K562 (cell line): ENCODE measurements around the gene GPATCH2L. TPM values are rescaled to one million over a fixed set of nuclear protein-coding genes. Genes with fewer than 3 reads are reported as not detected.

Experiments used
- ATAC-seq: fragments of 200-7000 bp; cut with Tn5 transposase; 3 replicates; pipeline ENCODE4 v1.9.1; 2020; ENCODE audit warnings: moderate library complexity
- BruUV-seq: library from RNA; stranded (reverse); fragments of 400-500 nt; replicated peaks from 2 replicates; lab custom pipeline; 2021; lab: Mats Ljungman, UMichigan
- CTCF ChIA-PET: fragments of 300-600 bp; formaldehyde crosslinking; extraction: SDS; loops from one replicate; lab custom pipeline; 2021; ENCODE audit warnings: low intra/inter-chr PET ratio; lab: Yijun Ruan, JAX
- POLR2A ChIA-PET: fragments of 300-600, 350-650 bp; sonication (Branson Sonifier 250); formaldehyde crosslinking; extraction: SDS; loops from one replicate; lab custom pipeline; 2021; ENCODE audit warnings: antibody characterized with exemption, inconsistent platforms; lab: Yijun Ruan, JAX
- DNase-seq, 4 experiments: peaks; one replicate each; pipeline versions ENCODE4 v3.0.0 to v3.0.0-alpha.2; 2011 to 2018; ENCODE audit warnings: low spot score in 3 of 4, mixed read lengths in 3 of 4; ENCODE audit errors: extremely low read depth in 1 of 4
- FAIRE-seq: peaks from 2 replicates; lab custom pipeline; 2011; peaks lifted over from hg19 to GRCh38; lab: Jason Lieb, UNC
- H2AFZ ChIP-seq: 2 replicates; pipeline ENCODE4 v1.6.0; 2011; ENCODE audit warnings: low read depth, low read length, control low read depth, inconsistent platforms
- H3K27ac ChIP-seq: fragments of 200-600 bp; 3 replicates; pipeline ENCODE4 v1.8.0; 2011; ENCODE audit warnings: low read depth, mild to moderate bottlenecking, control low read depth, inconsistent platforms, low read length, moderate library complexity, mixed read lengths; ENCODE audit errors: extremely low read depth
- H3K27me3 ChIP-seq, 2 experiments: fragments of 300-600 bp in 1 of 2; 2 replicates in 1 of 2; 3 replicates in 1 of 2; pipeline versions ENCODE4 v1.6.0 to v1.8.0; 2011; ENCODE audit warnings: inconsistent platforms in 2 of 2, low read length in 2 of 2, mild to moderate bottlenecking in 1 of 2, mixed read lengths in 1 of 2, moderate library complexity in 1 of 2; ENCODE audit not compliant: control insufficient read depth in 2 of 2, insufficient read depth in 2 of 2
- H3K36me3 ChIP-seq: fragments of 300-600 bp; 3 replicates; pipeline ENCODE4 v1.8.0; 2011; ENCODE audit warnings: mild to moderate bottlenecking, low read length, inconsistent platforms; ENCODE audit not compliant: control insufficient read depth, insufficient read depth
- H3K4me1 ChIP-seq, 2 experiments: fragments of 200-600 bp in 1 of 2; replicated peaks in 1 of 2; 2 replicates in 1 of 2; 3 replicates in 1 of 2; pipeline versions ENCODE4 v1.5.1 to v1.8.0; 2011; ENCODE audit warnings: inconsistent platforms in 2 of 2, low read length in 2 of 2, mild to moderate bottlenecking in 1 of 2, mixed read lengths in 1 of 2, moderate library complexity in 1 of 2; ENCODE audit not compliant: control insufficient read depth in 2 of 2, insufficient read depth in 2 of 2
- H3K4me2 ChIP-seq: 2 replicates; pipeline ENCODE4 v1.6.1; 2011; ENCODE audit warnings: low read length, control low read depth, inconsistent platforms, mixed read lengths; ENCODE audit not compliant: insufficient read depth
- H3K4me3 ChIP-seq: fragments of 200-600 bp; sonication (generic), shearing (Covaris generic); 2 replicates; pipeline ENCODE4 v1.5.1; 2016; ENCODE audit warnings: control low read depth, inconsistent platforms
- H3K79me2 ChIP-seq: fragments of 200-600 bp; 3 replicates; pipeline ENCODE4 v1.8.0; 2011; ENCODE audit warnings: low read length, inconsistent platforms; ENCODE audit not compliant: control insufficient read depth, insufficient read depth
- H3K9ac ChIP-seq, 2 experiments: 2 replicates each; pipeline versions ENCODE4 v1.6.0 to v1.6.1; 2011; ENCODE audit warnings: low read depth in 2 of 2, low read length in 2 of 2, control low read depth in 1 of 2, inconsistent platforms in 1 of 2, mild to moderate bottlenecking in 1 of 2, mixed read lengths in 1 of 2; ENCODE audit not compliant: insufficient read depth in 1 of 2
- H3K9me1 ChIP-seq: one replicate; pipeline ENCODE4 v1.6.0; 2011; ENCODE audit warnings: inconsistent platforms, mild to moderate bottlenecking, low read length, moderate library complexity; ENCODE audit not compliant: control insufficient read depth, insufficient read depth
- H3K9me3 ChIP-seq: replicated peaks from 2 replicates; pipeline ENCODE4 v1.5.1; 2011; ENCODE audit warnings: low read depth, low read length, inconsistent platforms; ENCODE audit not compliant: control insufficient read depth, insufficient read depth
- H4K20me1 ChIP-seq: replicated peaks from 2 replicates; pipeline ENCODE4 v1.6.1; 2011; ENCODE audit warnings: low read length, inconsistent platforms, mixed read lengths; ENCODE audit not compliant: control insufficient read depth, insufficient read depth
- EWSR1 ChIP-seq: fragments of 450-650 bp; IDR thresholded peaks from 2 replicates; pipeline ENCODE4 v1.6.1; 2018; ENCODE audit warnings: borderline replicate concordance, mild to moderate bottlenecking, low read depth, moderate library complexity; ENCODE audit not compliant: partially characterized antibody
- IFI16 ChIP-seq: fragments of 250-450 bp; sonication (Bioruptor Pico); IDR thresholded peaks from 2 replicates; pipeline ENCODE4 v2.1.2; 2022; ENCODE audit warnings: mild to moderate bottlenecking, inconsistent platforms
- MTF1 ChIP-seq: fragments of 250-450 bp; sonication (Bioruptor Pico); IDR thresholded peaks from 2 replicates; pipeline ENCODE4 v1.9.0; 2021; ENCODE audit warnings: moderate library complexity, mild to moderate bottlenecking, inconsistent platforms, borderline replicate concordance
- NFIC ChIP-seq: fragments of 450-650 bp; IDR thresholded peaks from 2 replicates; pipeline ENCODE4 v1.6.1; 2017; ENCODE audit warnings: mild to moderate bottlenecking, inconsistent platforms
- POLR2G ChIP-seq: fragments of 200-400 bp; formaldehyde crosslinking; IDR thresholded peaks from 2 replicates; pipeline ENCODE4 v1.6.1; 2017; ENCODE audit warnings: low read depth, mild to moderate bottlenecking, antibody characterized with exemption, low read length, moderate library complexity
- ZNF133 ChIP-seq: fragments of 250-450 bp; sonication (Bioruptor Pico); IDR thresholded peaks from 2 replicates; pipeline ENCODE4 v1.4.0; 2020; ENCODE audit warnings: mild to moderate bottlenecking
- ZNF444 ChIP-seq: fragments of 250-450 bp; sonication (Bioruptor Pico); IDR thresholded peaks from 2 replicates; pipeline ENCODE4 v1.4.0; 2020; ENCODE audit warnings: mild to moderate bottlenecking, moderate library complexity
- ZNF780A ChIP-seq: fragments of 250-450 bp; sonication (Bioruptor Pico); IDR thresholded peaks from 2 replicates; pipeline ENCODE4 v1.5.0; 2021; ENCODE audit warnings: mild to moderate bottlenecking
- WGBS: fragments of 100-300 bp; shearing (Covaris generic); methylation state at CpG from one replicate; pipeline ENCODE4 v1.1.6; 2016; ENCODE audit warnings: low coverage, mixed read lengths; ENCODE audit not compliant: insufficient coverage; ENCODE audit errors: missing lambda C conversion rate; 5-methylcytosine and 5-hydroxymethylcytosine counted together
- in situ Hi-C: fragments of 300-500 bp; cut with MboI; formaldehyde crosslinking; loops from 4 replicates; pipeline ENCODE4 v1.15.0; 2018; ENCODE audit warnings: inconsistent platforms, mixed read lengths
- intact Hi-C: fragments of 100-400 bp; cut with micrococcal nuclease; formaldehyde crosslinking; loops from 2 replicates; pipeline ENCODE4 v1.14.2; 2022
- polyA plus RNA-seq, 8 experiments: library from polyadenylated mRNA; depleted of rRNA in 4 of 8; stranded (reverse) in 5 of 8; unstranded in 3 of 8; fragments of >200 nt; fragmentation: Nextera tagmentation in 2 of 8; fragmentation: Illumina TruSeq in 1 of 8; extraction: Ambion mirVana in 2 of 8; extraction: Trizol in 1 of 8; gene quantifications; 2 replicates each; pipeline versions ENCODE4 v1.2.1 to v1.2.3, GENCODE V29; 2011 to 2014; ENCODE audit warnings: inconsistent platforms in 1 of 8, missing spikeins in 1 of 8
- total RNA-seq, 7 experiments: library from RNA; depleted of rRNA in 6 of 7; stranded (reverse); fragments of >200 nt in 6 of 7; fragmentation: Illumina TruSeq in 2 of 7; extraction: Trizol in 2 of 7; gene quantifications; 2 replicates each; pipeline versions ENCODE4 v1.2.1 to v1.2.3, GENCODE V29; 2011 to 2021; ENCODE audit warnings: low replicate concordance in 1 of 7
- TF ChIP-seq, protein P1 (sequence below), 3 experiments: IDR thresholded peaks in 2 of 3; conservative IDR thresholded peaks in 1 of 3; 2 replicates each; pipeline ENCODE4 v1.5.1; 2011 to 2012; ENCODE audit warnings: low read length in 3 of 3, mild to moderate bottlenecking in 3 of 3, control low read depth in 2 of 3, improper control_type of control experiment in 1 of 3, inconsistent platforms in 1 of 3, low read depth in 1 of 3, mixed read lengths in 1 of 3, moderate library complexity in 1 of 3; ENCODE audit not compliant: insufficient read depth in 2 of 3
- TF ChIP-seq, protein P2 (sequence below): fragments of 250-450 bp; sonication (Bioruptor Pico); IDR thresholded peaks from 2 replicates; pipeline ENCODE4 v1.8.0; 2021; ENCODE audit warnings: moderate library complexity, mild to moderate bottlenecking, inconsistent platforms
- TF ChIP-seq, protein P3 (sequence below): sonication (generic); formaldehyde crosslinking; IDR thresholded peaks from 2 replicates; pipeline ENCODE4 v1.8.0; 2022; ENCODE audit warnings: missing genetic modification reagents, mild to moderate bottlenecking, moderate library complexity, borderline replicate concordance

The GPATCH2L gene
- total and polyA plus RNA-seq, 9 of the 15 experiments (the other 6 are each of a cell fraction or from before 2014, with no cell fraction given) = 13.1 to 39.6 (median 20.0) TPM

DNA sequence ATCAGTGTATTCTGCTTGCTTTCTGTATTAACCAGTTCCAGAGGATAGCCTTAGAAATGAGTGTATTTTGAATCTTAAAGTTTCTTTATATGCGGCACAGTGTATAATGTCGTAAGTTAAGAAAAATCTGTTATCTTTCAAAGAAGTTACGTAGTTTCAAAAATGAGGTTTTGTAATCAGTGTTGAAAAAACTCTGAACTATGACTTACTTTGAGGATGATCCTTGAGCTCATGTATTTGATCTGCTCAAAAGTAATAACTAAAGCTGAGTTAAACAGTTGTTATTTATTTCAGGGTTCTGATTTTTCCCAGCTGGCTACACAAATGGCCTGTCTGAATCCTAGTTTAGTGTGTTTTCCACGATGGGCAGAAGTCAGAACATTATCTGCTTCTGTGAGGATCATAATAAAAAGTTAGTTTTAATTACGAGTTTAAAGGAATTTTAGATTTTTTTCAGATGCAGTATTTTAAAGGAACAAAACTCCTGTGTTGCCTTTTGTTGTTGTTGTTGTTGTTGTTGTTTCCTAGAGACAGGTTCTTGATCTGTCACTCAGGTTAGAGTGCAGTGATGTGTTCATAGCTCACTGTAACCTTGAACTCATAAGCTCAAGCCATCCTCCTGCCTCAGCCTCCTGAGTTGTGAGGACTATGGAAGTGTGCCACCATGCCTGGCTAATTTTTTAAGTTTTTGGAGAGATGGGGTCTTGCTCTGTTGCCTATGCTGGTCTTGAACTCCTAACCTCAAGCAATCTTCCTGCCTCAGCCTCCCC is 52.9 kb downstream of the GPATCH2L start:
- peaks cover 0 to 7% of the 10 kb centered on the region in 2 experiments; a peak in 2 of 5 replicates for H3K4me1 ChIP-seq
- H3K9ac ChIP-seq = no peak overlapping the region
- TF ChIP-seq ZNF444 (CRISPR knock-in tag) (no peak), IFI16 (no peak), MTF1 (CRISPR knock-in tag) (no peak), NFIC (no peak), ZNF133 (CRISPR knock-in tag) (no peak), POLR2G (no peak), ZNF780A (CRISPR knock-in tag) (no peak), EWSR1 (no peak)
- TF ChIP-seq, protein P1, sequence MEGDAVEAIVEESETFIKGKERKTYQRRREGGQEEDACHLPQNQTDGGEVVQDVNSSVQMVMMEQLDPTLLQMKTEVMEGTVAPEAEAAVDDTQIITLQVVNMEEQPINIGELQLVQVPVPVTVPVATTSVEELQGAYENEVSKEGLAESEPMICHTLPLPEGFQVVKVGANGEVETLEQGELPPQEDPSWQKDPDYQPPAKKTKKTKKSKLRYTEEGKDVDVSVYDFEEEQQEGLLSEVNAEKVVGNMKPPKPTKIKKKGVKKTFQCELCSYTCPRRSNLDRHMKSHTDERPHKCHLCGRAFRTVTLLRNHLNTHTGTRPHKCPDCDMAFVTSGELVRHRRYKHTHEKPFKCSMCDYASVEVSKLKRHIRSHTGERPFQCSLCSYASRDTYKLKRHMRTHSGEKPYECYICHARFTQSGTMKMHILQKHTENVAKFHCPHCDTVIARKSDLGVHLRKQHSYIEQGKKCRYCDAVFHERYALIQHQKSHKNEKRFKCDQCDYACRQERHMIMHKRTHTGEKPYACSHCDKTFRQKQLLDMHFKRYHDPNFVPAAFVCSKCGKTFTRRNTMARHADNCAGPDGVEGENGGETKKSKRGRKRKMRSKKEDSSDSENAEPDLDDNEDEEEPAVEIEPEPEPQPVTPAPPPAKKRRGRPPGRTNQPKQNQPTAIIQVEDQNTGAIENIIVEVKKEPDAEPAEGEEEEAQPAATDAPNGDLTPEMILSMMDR (IDR thresholded peaks at IDR 0.05 in 2 of 3, conservative IDR thresholded peaks at IDR 0.05 in 1 of 3; ENCODE audit: insufficient read depth in 2 of 3, low read depth in 1 of 3, low read length in 3 of 3) = no peak
- TF ChIP-seq, protein P2, sequence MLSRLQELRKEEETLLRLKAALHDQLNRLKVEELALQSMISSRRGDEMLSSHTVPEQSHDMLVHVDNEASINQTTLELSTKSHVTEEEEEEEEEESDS (CRISPR knock-in tag) = no peak
- TF ChIP-seq, protein P3, sequence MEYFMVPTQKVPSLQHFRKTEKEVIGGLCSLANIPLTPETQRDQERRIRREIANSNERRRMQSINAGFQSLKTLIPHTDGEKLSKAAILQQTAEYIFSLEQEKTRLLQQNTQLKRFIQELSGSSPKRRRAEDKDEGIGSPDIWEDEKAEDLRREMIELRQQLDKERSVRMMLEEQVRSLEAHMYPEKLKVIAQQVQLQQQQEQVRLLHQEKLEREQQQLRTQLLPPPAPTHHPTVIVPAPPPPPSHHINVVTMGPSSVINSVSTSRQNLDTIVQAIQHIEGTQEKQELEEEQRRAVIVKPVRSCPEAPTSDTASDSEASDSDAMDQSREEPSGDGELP (CRISPR knock-in tag) = no peak
- H3K79me2 ChIP-seq = no peaks in the 10 kb centered on the region; the same call in 2 of the 3 replicates
- in situ Hi-C loops (no loop called here), intact Hi-C loops (loop anchor here (5.0 kb wide), 1 partner anchor 53 kb away; no protein-coding TSS in a partner anchor)
- H3K9me3 ChIP-seq = no peaks in the 10 kb centered on the region
- H3K4me3 ChIP-seq = no peak overlapping the region
- FAIRE-seq = no peak
- H3K9me1 ChIP-seq = no peaks in the 10 kb centered on the region
- no peak for ATAC-seq
- CTCF ChIA-PET = no interaction called here
- no peak overlapping the region for H3K4me2 ChIP-seq
- POLR2A ChIA-PET = interaction anchor here (0.5 to 0.7 kb wide), 2 partner anchors 14 to 1142 kb away, joined by 3 read pairs; no protein-coding TSS in a partner anchor
- H3K27me3 ChIP-seq = no peaks in the 10 kb centered on the region
- H2AFZ ChIP-seq = no peak overlapping the region
- 87% methylated on average over 5 of the region's 5 CpGs for WGBS
- H4K20me1 ChIP-seq = no peaks in the 10 kb centered on the region
- H3K36me3 ChIP-seq = peaks cover 35% of the 10 kb centered on the region
- no peak for DNase-seq
- no peak overlapping the region for H3K27ac ChIP-seq
- BruUV-seq = no TSS peak
